AML-193 (cell line): Measurements from ENCODE around the gene HOXA11.

Experiments
- DNase-seq, 2 experiments: peaks; one replicate each; lab custom pipeline; 2025; lab: John Stamatoyannopoulos, UW

The HOXA11 gene

GRCh38 chr7:27133409-27134231 is 51.4 kb downstream of the HOXA11 start:
- DNase-seq, result no peak

GRCh38 chr7:27132978-27133377 is 52.1 kb downstream of the HOXA11 start:
- no peak for DNase-seq

GRCh38 chr7:27132214-27132613 is 52.8 kb downstream of the HOXA11 start:
- no peak for DNase-seq

- no peak for DNase-seq
Observed at GRCh38 chr7:27131390-27131819, 53.6 kb downstream of the HOXA11 start.
